IPS DF 19.7 (cell line): ENCODE data around the gene KRTAP1-5.
"Not testable (repeated sequence)": the region's sequence is repeated elsewhere in the genome, so short reads cannot be mapped to it uniquely, and the experiment has no call there.

ENCODE experiments used
- DNase-seq: peaks from one replicate; pipeline ENCODE4 v3.0.0-alpha.2; 2013; ENCODE audit warnings: low read depth, low spot score

KRTAP1-5 gene, protein sequence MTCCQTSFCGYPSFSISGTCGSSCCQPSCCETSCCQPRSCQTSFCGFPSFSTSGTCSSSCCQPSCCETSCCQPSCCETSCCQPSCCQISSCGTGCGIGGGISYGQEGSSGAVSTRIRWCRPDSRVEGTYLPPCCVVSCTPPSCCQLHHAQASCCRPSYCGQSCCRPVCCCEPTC

GRCh38 chr17:41026715-41027471, at the start of gene KRTAP1-5:
KRTAP1-5 (minus strand) TSS chr17:41027208; CDS start chr17:41027155, 53 bp downstream.
- no peak for DNase-seq

GRCh38 chr17:41076788-41077187, 49.8 kb upstream of the KRTAP1-5 start:
- DNase-seq: no peak

- no peak for DNase-seq
Observed at GRCh38 chr17:41073676-41074075, 46.7 kb upstream of the KRTAP1-5 start.

DNA sequence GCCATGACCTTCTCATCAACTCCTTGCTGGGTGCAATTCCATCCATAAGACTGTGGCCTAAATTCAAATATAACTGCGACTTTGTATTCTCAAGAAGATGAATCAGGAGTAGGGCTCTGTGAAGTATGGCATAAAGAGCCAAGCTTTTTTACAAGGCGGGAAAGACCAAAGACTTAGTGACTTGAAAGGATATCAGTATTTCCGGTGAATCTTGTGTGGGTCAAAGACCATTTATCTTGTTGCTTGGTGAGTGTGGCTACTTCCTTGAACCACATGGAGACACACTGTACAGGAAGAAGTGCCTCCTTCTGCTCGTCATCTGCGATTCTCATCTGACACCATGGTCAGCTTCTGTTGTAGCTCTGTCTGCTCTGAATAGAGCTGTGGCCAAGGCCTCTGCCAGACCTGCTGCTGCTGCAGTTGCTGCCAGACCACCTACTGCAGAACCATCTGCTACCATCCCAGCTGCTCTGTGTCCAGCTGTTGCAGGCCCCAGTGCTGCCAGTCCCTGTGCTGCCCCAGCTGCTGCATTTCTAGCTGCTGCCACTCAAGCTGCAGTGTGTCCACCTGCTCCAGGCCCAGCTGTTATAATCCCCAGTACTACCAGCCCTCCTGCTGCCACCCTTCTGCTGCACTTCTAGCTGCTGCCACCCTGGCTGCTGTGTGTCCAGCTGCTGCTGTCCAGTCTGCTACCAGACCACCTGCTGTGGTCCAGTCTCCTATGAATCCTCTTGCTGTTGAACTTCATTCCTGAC, 44.8 kb upstream of the KRTAP1-5 start:
- no peak for DNase-seq

- no peak for DNase-seq
Observed at GRCh38 chr17:41069031-41069430, 42.0 kb upstream of the KRTAP1-5 start.

DNA sequence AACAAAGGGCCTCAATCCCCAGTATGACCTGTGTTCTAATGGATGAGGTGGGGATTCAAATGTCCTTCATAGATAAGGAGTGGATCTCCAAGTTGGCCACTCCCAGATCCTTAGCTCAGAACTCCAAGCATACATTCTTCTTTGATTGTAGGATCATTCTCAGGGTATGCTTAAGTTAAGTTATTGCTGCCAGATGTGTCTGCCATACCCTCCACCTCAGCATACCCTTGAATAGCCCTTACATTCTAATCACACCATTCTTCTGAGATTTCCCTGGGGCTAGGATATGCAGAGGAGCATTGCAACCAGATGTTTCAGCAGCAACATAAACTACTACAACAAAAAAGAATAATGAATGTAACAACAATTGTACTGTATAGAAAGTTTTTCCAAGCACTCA, 40.3 kb upstream of the KRTAP1-5 start:
- DNase-seq: no peak

GRCh38 chr17:41065829-41066624, 39.0 kb upstream of the KRTAP1-5 start, which contains the start of gene KRTAP2-4:
KRTAP2-4 (minus strand) TSS chr17:41065879; CDS start chr17:41065845, 34 bp downstream.
- no peak for DNase-seq

- DNase-seq: not testable (repeated sequence)
Observed at GRCh38 chr17:41065016-41065689, 38.1 kb upstream of the KRTAP1-5 start.

GRCh38 chr17:41064301-41064700, 37.3 kb upstream of the KRTAP1-5 start:
- no peak for DNase-seq

- DNase-seq: no peak
Observed at GRCh38 chr17:41063449-41063848, 36.4 kb upstream of the KRTAP1-5 start.

GRCh38 chr17:41061964-41062363, 35.0 kb upstream of the KRTAP1-5 start:
- DNase-seq: no peak

- no peak for DNase-seq
Observed at GRCh38 chr17:41060052-41060604, 33.1 kb upstream of the KRTAP1-5 start, which contains the start of gene KRTAP2-3. KRTAP2-3 (minus strand) TSS chr17:41060114; CDS start chr17:41060050, 64 bp downstream.

DNA sequence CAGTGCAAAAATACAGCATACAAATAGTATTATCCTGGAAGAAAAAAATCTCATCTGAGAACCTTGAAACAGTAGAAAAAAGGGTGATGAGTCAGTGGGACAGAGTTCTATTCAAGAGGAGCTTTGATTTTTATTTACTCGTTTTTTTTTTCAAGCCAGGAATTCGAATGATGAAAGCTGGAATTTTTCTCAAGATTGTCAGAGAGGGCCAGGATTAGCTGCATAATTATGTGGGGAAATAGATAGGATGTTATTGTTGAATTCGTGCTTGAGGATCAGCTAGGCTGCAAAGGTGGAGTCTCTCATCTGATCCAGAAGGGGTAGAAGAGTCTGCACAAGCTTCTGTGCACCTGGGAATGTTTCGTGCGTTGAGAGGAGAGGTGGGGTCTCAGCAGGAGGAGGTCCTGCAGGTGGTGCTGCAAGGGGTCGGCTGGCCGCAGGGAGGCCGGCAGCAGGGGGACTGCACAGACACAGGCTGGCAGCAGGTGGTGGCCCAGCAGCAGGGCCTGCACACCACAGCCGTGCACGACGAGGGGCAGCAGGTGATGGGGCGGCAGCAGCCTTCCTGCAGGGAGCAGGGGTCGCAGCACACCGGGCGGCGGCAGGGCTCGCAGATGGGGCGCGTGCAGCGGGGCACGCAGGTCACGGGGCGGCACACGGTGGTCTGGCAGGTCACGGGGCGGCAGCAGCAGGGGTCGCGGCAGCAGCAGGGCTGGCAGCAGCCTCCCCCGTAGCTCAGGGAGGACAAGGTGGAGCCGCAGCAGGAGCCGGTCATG, 32.5 kb upstream of the KRTAP1-5 start:
- DNase-seq: not testable (repeated sequence)

- DNase-seq: no peak
Observed at GRCh38 chr17:41058741-41059140, 31.7 kb upstream of the KRTAP1-5 start.

DNA sequence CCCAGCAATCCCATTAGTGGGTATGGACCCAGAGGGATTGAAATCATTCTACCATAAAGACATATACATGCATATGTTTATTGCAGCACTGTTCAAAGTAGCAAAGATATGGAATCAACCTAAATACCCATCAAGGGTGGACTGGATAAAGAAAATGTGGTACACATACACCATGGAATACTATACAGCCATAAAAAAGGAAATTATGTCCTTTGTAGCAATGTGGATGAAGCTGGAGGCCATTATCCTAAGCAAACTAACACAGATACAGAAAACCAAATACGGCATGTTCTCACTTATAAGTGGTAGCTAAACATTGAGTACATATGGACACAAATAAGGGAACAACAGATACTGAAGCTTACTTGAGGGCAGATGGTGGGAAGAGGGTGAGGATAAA, 30.5 kb upstream of the KRTAP1-5 start:
- no peak for DNase-seq

GRCh38 chr17:41055130-41055529, 28.1 kb upstream of the KRTAP1-5 start, which contains the start of gene KRTAP2-2:
KRTAP2-2 (minus strand) TSS chr17:41055230; CDS start chr17:41055211, 19 bp downstream.
- DNase-seq: not testable (repeated sequence)

GRCh38 chr17:41054556-41054955, 27.5 kb upstream of the KRTAP1-5 start:
- not testable (repeated sequence) for DNase-seq

GRCh38 chr17:41054025-41054424, 27.0 kb upstream of the KRTAP1-5 start:
- DNase-seq: no peak

DNA sequence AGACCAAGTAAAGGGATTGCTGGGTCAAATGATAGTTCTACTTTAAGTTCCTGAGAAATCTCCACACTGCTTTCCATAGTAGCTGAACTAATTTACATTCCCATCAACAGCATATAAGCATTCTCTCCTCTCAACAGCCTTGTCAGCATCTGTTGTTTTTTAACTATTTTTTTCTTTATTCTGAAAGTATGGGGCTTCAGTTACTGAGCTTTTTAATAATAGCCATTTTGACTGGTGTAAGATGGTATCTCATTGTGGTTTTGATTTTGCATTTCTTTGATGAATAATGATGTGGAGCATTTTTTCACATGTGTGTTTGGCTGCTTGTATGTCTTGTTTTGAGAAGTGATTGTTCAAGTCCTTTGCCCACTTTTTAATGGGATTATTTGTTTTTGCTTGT, 25.6 kb upstream of the KRTAP1-5 start:
- DNase-seq: no peak

DNA sequence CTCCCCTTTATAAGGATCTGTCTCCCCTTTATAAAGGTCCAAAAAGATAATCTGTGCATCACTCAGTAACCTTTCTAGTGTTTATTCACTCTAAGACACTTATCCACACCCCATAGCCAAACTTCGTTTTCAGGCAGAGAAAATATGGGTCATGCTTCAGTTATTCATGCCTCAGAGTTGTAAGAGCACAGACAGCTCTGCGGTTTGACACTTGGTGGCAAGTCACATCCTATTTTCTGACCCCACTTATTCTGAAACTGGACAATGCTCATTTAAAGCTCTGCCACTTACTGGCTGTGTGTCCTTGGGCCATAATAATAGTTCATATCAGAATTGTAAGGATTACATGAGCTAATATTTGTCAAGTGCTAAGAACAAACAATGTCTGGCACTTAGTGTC, 22.1 kb upstream of the KRTAP1-5 start:
- no peak for DNase-seq
